Uterus (tissue), 4 donors: ENCODE measurements around the gene GRAMD1C. TPM values are rescaled to one million over a fixed set of nuclear protein-coding genes. Genes with fewer than 3 reads are reported as not detected.

ENCODE experiments used
- DNase-seq, 2 donors: peaks; one replicate each; pipeline ENCODE4 v3.0.0-alpha.2; 2019 to 2020
- H3K27ac ChIP-seq, 2 donors: fragments of 200-600 bp; sonication (generic); 1 replicate in 1 of 2; 2 replicates in 1 of 2; pipeline ENCODE4 v1.5.1; 2016 to 2018
- H3K27me3 ChIP-seq, 2 donors: fragments of 200-600 bp; sonication (generic); one replicate each; pipeline ENCODE4 v1.5.1; 2018 to 2019; ENCODE audit warnings: control low read depth in 1 of 2
- H3K36me3 ChIP-seq, 2 donors: fragments of 200-600 bp; sonication (generic); one replicate each; pipeline ENCODE4 v1.5.1; 2019; ENCODE audit warnings: control low read depth in 1 of 2
- H3K4me1 ChIP-seq, 2 donors: fragments of 200-600 bp; sonication (generic); one replicate each; pipeline ENCODE4 v1.5.1; 2018 to 2019; ENCODE audit warnings: control low read depth in 1 of 2
- H3K4me3 ChIP-seq, 2 donors: fragments of 200-600 bp; sonication (generic); 1 replicate in 1 of 2; 2 replicates in 1 of 2; pipeline ENCODE4 v1.5.1; 2018 to 2019; ENCODE audit warnings: mild to moderate bottlenecking in 1 of 2
- H3K9me3 ChIP-seq, 2 donors: fragments of 200-600 bp; sonication (generic); one replicate each; pipeline ENCODE4 v1.5.1; 2019; ENCODE audit warnings: control low read depth in 1 of 2
- POLR2A ChIP-seq, 2 donors: fragments of 450-650 bp; IDR thresholded peaks; one replicate each; pipeline ENCODE4 v1.6.1; 2016; ENCODE audit warnings: antibody characterized with exemption in 2 of 2, mild to moderate bottlenecking in 1 of 2, moderate library complexity in 1 of 2
- intact Hi-C: fragments of 100-400 bp; cut with DNase I; formaldehyde crosslinking; loops from one replicate; pipeline ENCODE4 v1.15.1; 2023; ENCODE audit warnings: low total_unique reads
- total RNA-seq, 4 donors: library from RNA; depleted of rRNA in 3 of 4; stranded (reverse); fragments of >200 nt in 3 of 4; gene quantifications; one replicate each; pipeline versions ENCODE4 v1.1.0 to v1.2.4, GENCODE V29; 2014 to 2023
- TF ChIP-seq, protein P1 (sequence below), 4 experiments: fragments of 200-600 bp in 2 of 4; fragments of 450-650 bp in 2 of 4; sonication (generic) in 2 of 4; IDR thresholded peaks; one replicate each; pipeline ENCODE4 v1.5.1; 2016 to 2019; ENCODE audit warnings: antibody characterized with exemption in 4 of 4, mild to moderate bottlenecking in 2 of 4, moderate library complexity in 1 of 4
- donor health status: DM: yes; HTN: yes; CAD: no.

Gene GRAMD1C
- total RNA-seq, 4 donors from 2014 or later, result 0.26 to 16.6 (median 6.9) TPM

DNA sequence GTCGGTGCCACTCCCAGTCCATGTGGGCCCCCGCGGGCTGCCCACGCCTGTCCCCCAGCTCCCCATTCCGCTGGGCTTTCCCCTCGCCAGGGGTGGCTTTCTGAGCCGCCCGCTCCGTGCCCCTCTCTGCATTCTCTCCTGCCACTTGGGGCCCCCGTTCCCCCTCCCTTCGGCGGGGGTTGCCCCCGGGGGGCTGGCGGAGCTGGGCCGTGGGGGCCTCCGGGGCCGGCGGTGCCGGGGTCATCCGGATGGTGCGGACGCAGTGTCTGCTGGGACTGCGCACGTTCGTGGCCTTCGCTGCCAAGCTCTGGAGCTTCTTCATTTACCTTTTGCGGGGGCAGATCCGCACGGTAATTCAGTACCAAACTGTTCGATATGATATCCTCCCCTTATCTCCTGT lies 46.5 kb downstream of the GRAMD1C start:
- H3K9me3 ChIP-seq, result no peaks in the 10 kb centered on the region
- TF ChIP-seq POLR2A (IDR thresholded peaks at IDR 0.05), result no peak
- TF ChIP-seq, protein P1, sequence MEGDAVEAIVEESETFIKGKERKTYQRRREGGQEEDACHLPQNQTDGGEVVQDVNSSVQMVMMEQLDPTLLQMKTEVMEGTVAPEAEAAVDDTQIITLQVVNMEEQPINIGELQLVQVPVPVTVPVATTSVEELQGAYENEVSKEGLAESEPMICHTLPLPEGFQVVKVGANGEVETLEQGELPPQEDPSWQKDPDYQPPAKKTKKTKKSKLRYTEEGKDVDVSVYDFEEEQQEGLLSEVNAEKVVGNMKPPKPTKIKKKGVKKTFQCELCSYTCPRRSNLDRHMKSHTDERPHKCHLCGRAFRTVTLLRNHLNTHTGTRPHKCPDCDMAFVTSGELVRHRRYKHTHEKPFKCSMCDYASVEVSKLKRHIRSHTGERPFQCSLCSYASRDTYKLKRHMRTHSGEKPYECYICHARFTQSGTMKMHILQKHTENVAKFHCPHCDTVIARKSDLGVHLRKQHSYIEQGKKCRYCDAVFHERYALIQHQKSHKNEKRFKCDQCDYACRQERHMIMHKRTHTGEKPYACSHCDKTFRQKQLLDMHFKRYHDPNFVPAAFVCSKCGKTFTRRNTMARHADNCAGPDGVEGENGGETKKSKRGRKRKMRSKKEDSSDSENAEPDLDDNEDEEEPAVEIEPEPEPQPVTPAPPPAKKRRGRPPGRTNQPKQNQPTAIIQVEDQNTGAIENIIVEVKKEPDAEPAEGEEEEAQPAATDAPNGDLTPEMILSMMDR (IDR thresholded peaks at IDR 0.05), result no peak
- no peak overlapping the region for H3K27ac ChIP-seq
- H3K36me3 ChIP-seq, result no peaks in the 10 kb centered on the region
- no peak overlapping the region for H3K4me3 ChIP-seq
- no peaks in the 10 kb centered on the region for H3K4me1 ChIP-seq
- no peak for DNase-seq
- intact Hi-C loops, result no loop called here
- H3K27me3 ChIP-seq, result no peaks in the 10 kb centered on the region

DNA sequence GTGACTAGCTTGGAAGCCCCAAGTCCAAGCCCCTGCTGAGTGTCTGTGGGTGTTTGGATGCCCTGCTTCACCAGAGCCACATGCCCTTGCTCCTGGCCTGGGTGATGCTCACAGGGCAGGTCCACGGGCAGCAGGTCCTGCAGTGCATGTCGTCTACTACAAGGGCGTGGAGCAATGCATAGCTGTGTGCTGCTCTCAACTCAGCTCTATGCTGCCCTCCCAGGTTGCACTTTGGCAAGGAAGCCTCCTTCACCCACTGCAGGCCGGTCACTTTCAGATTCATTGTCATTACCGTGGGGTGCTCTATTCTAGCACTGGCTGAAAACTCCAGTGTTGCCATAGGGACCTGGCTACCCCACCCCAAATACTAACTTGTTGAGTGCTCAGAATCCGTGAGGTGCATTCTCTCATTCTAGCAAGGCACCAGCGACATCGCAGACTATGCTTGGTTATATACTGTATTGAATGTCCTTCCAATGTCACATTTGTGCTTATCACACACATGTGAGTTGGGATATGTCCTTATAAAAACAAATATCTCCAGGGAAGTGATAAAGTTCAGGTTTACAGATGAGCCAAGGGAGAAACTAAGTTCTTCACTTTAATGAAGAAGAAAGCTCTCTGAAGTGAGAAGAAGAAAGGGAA lies 51.8 kb downstream of the GRAMD1C start:
- H3K27me3 ChIP-seq, result no peaks in the 10 kb centered on the region
- no peaks in the 10 kb centered on the region for H3K9me3 ChIP-seq
- H3K36me3 ChIP-seq, result no peaks in the 10 kb centered on the region
- H3K4me1 ChIP-seq, result no peaks in the 10 kb centered on the region
- TF ChIP-seq, protein P1 (IDR thresholded peaks at IDR 0.05), result no peak
- no peak for TF ChIP-seq POLR2A (IDR thresholded peaks at IDR 0.05)
- no peak for DNase-seq
- intact Hi-C loops, result no loop called here
- no peak overlapping the region for H3K27ac ChIP-seq
- no peak overlapping the region for H3K4me3 ChIP-seq

DNA sequence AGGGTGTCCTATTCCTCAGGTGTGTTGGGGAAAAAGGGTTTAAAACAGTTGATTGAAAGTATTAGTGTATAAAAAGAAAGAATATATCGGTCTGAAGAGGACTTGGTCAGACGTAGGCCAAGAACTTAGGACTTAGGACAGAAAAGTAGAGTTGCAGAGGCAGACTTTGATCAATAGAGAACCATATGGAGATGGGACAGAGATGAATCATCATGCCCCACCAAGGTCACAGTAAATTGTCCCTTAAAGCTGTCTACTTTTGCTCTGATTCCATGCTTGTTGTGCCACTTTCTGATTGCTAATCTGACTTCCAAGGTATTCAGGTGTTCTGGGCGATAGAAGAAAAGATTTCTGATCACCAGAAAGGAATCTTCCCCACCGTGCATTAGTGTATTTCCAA lies 56.3 kb downstream of the GRAMD1C start:
- Histone ChIP-seq H3K27me3 (no peaks in the 10 kb centered on the region), H3K27ac (no peak overlapping the region), H3K4me1 (no peaks in the 10 kb centered on the region), H3K9me3 (no peaks in the 10 kb centered on the region), H3K4me3 (no peak overlapping the region), H3K36me3 (no peaks in the 10 kb centered on the region)
- TF ChIP-seq, protein P1 (IDR thresholded peaks at IDR 0.05), result no peak
- no peak for TF ChIP-seq POLR2A (IDR thresholded peaks at IDR 0.05)
- no peak for DNase-seq
- intact Hi-C loops, result no loop called here

DNA sequence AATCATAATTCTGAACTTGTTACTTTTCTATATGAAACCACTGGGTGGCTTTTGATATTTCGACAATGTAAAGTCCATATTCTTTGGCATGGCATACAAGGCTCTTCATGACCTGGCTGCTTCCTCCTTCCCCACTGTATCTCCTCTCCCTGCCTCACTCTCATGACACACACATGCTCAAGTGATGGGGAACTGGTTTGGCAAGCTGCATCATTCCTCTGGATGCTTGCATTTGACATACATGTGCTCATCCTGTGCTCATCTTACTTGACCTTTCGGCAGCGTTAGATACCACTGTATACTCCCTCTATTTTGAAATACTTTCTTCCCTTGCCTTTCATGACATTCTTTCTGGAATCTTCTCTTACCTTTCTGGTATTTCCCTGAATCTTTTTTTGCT lies 57.4 kb downstream of the GRAMD1C start:
- no peak overlapping the region for H3K27ac ChIP-seq
- H3K36me3 ChIP-seq, result no peaks in the 10 kb centered on the region
- intact Hi-C loops, result no loop called here
- no peak overlapping the region for H3K4me3 ChIP-seq
- no peaks in the 10 kb centered on the region for H3K9me3 ChIP-seq
- H3K4me1 ChIP-seq, result no peaks in the 10 kb centered on the region
- DNase-seq, result no peak
- no peaks in the 10 kb centered on the region for H3K27me3 ChIP-seq
- TF ChIP-seq POLR2A (IDR thresholded peaks at IDR 0.05), result no peak
- TF ChIP-seq, protein P1 (IDR thresholded peaks at IDR 0.05), result no peak

DNA sequence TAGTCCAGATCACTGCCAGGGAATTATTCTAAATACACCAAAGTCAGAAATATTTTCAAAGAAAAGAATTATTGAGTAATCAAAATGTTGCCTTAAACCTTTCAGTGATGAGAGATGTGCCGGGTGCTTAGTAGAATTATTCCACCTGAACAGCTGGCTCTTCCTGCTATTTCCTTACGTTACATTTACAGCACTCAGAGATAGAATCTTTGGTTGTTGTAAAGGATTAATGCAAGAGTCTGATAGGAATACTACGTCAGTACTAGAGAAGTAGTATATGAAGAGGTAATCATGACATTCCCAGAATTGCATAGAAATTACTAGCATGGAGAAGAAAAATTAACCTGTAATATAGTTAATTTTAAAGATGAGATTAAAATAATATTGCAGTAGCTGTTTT lies 58.3 kb downstream of the GRAMD1C start:
- no peak overlapping the region for H3K4me3 ChIP-seq
- no peaks in the 10 kb centered on the region for H3K36me3 ChIP-seq
- no peak for DNase-seq
- no peaks in the 10 kb centered on the region for H3K9me3 ChIP-seq
- H3K4me1 ChIP-seq, result no peaks in the 10 kb centered on the region
- intact Hi-C loops, result no loop called here
- TF ChIP-seq POLR2A (IDR thresholded peaks at IDR 0.05), result no peak
- H3K27me3 ChIP-seq, result no peaks in the 10 kb centered on the region
- no peak overlapping the region for H3K27ac ChIP-seq

DNA sequence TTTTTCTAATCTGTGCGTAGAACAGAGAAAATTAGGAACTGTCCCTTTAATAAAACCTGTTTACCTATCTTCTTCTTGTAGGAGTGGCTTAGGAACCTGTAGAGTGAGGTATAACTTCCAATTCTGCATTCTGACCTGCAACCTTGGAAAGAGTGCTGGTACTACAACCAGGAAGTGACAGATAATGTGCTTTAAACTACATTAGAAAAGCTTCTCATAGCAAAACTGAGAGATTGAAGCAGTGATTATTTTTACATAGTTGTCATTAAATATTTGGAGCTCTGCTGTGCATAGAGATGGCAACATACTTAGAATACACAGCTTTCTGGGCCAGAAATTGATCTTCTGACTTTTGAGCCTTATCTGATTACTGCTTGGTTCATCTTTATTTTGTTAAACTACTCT lies 58.8 kb downstream of the GRAMD1C start:
- Histone ChIP-seq H3K27ac (no peak overlapping the region), H3K4me3 (no peak overlapping the region), H3K36me3 (no peaks in the 10 kb centered on the region), H3K9me3 (no peaks in the 10 kb centered on the region), H3K27me3 (no peaks in the 10 kb centered on the region), H3K4me1 (no peaks in the 10 kb centered on the region)
- TF ChIP-seq POLR2A (IDR thresholded peaks at IDR 0.05), result no peak
- TF ChIP-seq, protein P1 (IDR thresholded peaks at IDR 0.05), result no peak
- no peak for DNase-seq
- intact Hi-C loops, result no loop called here
